Measurements from ENCODE around the gene FRMD8.

DNA sequence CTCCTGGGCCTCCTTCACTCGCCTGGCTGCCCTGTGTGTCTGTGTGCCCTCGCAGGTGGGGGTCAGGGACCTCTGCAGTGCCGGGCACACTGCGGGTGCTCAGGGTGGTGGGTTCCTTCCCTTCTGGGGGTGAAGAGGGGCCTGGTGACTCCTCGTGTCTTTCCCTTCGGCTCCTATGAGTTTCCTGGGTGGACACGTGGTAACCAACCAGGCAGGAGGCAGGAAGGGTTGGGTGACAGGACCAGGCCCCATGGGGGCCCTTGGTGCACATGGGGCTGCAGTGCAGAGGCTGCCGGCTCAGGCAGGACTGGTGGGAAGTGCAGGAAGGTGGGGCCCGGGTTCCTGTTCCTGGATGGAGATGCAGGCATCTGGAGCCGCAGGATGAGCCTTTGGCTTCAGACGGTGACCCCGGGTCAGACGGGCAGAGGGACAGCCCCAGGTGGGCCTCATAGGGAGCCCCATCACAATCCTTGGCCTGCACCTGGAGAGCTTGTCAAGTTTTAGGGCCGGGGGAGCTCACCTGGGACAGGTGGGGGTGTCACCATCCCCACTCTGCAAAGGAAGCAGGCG is 9.6 kb downstream of the FRMD8 start:
- no peak for TF ChIP-seq POLR2AphosphoS5 (IDR thresholded peaks at IDR 0.05; ENCODE audit: borderline replicate concordance, low read depth, low read length)
- no peak for TF ChIP-seq EZH2 (IDR thresholded peaks at IDR 0.05)

All from SK-N-MC (cell line).